NCI-H69 (cell line): Measurements from ENCODE around the gene BANF2.
"Not testable (repeated sequence)": the region's sequence is repeated elsewhere in the genome, so short reads cannot be mapped to it uniquely, and the experiment has no call there.

ENCODE experiments used
- DNase-seq: peaks from one replicate; lab custom pipeline; 2025; lab: John Stamatoyannopoulos, UW

Gene BANF2

DNA sequence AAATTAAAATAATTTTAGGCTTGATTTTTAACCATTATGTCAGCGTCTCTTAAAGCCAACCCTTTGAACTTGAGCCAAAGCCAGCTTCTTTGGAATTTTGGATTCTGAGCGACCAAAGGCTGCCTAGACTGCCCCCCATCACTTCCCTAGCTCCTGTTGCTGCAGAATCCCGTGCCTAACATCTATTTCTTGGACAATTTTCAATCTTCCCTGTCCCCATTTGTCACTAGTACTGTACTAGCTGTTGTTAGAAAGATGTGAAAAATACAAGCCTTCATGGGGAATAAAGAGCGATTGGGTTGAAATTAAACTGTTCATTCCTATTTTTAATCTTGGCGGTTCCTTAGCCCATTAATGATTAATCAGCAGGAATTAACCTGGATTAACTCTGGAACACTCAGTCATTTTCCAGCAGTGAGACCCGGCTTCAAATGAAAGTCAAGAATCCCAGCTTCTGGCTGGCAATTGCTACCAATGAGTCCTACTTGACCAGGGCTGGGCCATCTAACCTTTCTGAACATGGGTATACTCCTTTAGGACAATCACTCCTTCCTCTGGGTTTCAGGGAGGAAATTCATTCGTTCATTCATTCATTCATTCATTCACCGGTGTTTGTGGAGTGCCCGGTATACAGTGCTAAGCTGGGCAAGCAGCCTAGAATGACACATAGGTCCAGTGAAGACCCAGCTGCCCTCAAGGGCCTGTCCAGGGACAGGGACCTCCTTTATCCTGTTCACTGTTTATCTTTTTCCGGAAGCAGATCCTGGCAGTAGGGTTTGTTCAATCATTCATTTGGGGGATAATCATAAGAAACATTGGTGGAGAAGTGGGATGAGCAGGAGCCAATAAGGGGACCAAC, 16.3 kb upstream of the BANF2 start:
- DNase-seq, result no peak

DNA sequence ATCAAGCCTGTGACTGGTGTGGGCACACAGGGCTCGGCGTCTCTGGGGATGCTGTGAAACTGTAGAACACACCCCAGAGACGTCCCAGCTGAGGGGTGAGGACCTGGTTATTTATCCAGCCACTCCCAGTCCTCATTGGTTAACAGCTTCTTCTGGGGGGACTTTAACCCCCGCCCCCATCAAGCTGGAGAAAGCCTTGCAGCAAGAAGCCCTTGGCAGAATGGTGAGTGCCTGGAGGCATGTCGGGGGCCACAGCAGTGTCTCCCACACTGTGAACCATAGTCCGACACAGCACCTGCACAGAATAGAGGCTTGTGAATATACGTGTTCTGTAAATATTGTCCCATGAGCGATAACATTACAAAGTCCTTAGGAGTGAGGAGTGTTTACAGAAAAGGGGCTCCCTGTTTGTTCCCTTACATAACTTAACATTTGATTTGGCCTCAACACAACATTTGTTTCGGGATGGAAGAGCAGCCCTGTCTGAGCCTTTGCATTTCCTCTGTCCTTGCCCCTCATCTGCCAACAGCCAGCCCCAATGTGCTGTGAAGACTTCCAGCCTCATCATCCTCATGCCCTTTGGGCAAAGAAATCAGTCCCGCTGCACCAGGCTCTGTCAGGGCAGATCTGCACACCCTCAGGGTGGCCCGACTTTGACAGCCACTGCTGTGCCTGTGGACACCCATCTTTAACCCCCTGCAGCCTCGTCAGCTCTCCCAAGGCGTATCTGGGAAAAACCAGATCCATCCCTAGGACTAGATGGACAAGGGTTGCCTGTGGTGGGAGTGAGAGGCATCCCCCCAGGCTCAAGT, 15.5 kb upstream of the BANF2 start:
- DNase-seq, result no peak

DNA sequence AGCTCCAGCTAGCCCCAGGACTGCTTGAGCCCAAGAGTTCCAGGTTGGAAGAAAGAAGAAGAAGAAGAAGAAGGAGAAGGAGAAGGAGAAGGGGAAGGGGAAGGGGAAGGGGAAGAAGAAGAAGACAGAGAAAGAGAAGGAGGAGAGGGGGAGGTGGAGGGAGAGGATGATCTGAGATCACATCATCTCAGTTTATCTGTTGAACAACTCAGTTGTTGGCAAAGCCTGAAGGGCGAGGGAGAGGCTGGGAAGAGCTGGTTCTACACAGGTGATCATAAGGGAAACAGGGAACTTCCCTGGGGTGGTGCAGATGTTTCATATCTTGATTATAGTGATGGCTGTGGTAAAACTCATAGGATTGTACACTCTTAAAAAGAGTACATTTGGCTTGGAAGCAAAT, 14.6 kb upstream of the BANF2 start:
- no peak for DNase-seq

DNA sequence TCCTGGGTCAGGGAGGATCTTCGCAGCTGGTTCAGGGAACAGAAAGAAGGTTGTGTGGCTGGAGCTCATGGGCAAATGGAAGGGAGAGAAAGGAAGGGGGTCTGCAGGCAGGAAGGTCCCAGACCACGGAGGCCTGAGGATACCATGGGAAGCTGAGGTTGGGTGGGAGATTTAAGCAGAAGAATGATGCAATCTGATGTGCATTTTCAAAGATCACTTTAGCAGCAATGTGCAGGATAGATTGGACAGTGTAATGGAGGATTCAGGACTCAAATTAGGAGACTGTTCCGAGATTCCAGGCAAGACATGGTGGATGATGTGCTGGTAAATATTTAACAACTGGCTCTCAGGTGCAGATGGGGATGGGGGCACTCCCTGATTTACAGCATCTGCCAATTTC, 12.0 kb upstream of the BANF2 start:
- no peak for DNase-seq

DNA sequence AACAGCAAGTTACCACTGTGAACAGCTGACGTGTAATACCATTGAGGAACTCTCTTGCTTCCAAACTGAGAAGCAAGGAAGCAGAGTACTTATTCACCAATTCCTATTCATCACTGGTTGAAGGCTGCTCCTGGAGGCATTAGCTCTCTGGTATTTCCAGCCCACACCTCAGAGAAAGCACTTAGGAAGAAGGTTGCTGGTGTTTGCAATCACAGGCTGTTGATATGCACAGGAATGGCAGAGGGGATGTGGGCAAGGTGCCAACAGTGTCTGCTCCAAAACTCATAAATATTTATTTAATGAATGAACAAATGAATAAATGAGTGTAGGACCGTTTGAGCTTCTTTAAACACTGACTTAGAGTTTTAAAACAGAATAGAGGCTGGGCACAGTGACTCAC, 10.8 kb upstream of the BANF2 start:
- DNase-seq, result peak; percentile 11

DNA sequence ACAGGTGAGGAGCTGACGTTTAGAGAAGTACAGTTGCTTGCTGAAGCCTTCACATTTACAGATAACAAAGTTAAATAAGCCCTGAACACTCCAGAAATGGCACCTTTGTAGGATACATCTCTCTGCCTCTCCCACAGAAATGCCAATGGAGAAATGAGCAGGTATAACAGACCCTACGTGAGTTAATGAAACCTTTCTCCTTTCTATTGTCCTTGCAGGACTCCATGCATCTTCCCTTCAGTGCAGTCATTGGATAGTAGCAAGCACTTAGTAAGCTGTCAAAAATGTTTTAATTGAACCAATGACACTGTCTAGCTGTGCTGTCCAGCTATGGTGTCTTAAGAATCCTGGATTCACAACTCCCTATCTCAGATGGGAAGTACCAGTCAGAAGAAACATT, 9.6 kb upstream of the BANF2 start:
- no peak for DNase-seq

DNA sequence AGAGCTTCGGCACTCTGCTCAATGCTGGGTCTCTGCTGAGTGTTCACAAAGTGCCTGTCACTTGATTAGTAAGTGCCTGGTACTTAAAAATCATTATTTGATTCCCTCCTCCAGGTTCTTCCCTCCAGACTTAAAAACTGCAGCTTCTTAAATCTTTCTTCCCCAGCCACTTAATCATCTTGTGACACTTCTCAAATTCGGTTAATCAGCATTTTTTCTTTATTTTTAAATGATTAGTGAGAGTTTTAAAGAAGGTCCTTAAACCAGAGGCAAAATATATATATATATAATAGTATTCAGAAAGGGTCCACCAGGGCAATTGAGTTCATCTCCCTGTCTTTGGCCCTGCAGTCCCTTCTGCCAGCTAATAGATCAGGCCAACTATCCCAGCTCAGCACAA, 8.0 kb upstream of the BANF2 start:
- no peak for DNase-seq

DNA sequence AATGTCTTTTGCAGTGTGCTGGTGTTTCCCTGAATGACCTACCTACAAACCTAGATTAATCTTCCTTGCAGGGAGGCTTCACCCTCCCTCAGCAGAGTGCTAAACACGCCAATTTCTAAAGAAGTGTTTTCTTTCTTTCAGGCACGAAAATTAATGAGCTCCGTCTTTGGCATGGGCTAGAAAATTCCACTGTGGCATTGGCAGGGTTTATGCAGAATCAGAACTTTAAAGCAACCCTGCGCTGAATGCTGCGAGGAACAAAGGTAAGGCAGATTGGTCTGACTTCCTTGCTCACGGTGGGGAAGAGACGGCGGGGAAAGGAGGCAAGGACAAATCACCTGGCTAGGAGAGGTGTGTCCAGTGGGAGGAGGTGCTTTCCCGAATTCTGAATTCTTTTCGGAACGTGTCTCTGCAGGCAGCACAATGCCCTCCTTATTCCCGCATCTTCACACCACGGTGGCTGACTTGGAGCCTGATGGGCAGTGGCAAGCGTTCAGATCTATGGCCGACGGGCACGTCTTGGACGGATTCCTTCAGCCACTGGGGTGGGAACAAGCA, 6.2 kb upstream of the BANF2 start:
- DNase-seq, result peak; percentile 34

DNA sequence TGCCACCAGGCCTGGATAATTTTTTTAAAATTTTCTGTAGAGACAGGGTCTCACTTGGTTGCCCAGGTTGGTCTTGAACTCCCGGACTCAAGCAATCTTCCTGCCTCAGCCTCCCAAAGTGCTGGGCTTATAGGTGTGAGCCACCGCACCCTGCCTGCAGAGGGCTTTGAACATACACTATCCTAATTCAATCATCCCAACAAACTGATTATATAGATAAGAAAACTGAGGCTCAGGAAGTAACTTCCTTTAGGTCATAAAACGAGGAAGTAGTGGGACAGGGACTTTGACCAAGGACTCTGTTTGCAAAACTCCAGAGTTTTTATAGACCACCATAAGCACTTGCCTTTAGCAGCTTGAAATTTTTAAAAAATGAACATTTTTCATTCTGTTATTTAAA, 5.0 kb upstream of the BANF2 start:
- DNase-seq, result no peak

DNA sequence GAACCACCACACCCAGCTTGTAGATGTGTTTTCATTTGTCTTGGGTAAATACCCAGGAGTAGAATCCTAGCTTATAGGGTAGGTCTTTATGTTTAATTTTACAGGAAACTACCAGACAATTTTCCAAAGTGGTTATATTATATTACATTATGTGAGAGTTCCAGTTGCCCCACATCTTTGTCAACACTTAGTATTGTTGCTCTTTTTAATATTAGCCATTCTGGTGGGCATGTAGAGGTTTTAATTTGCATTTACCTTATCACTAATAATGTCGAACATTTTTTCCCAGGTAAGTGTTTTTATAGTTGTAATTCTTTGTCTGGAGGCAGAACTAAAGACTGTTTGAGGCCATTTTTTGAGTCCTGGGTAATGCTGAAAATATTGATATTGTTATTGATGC, 3.5 kb upstream of the BANF2 start:
- no peak for DNase-seq

DNA sequence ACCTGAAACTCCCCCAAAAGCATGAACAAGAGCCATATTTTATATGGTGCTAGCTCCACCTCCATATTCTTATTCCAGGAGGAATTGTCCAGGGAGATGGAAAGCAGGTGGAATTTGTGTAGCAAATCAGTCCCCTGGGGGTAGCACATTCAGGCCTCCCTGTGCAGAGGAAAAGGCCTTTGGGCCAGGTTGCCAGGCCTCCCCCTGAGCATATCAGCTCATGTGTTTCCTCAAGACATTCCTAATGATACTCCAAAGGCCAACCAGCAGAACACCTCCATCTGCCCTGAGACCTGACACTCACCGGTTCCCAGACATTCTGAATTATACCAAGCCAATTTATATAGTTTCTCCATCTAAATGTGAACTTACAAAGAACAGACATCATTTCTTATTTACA, 2.6 kb upstream of the BANF2 start:
- DNase-seq, result no peak

DNA sequence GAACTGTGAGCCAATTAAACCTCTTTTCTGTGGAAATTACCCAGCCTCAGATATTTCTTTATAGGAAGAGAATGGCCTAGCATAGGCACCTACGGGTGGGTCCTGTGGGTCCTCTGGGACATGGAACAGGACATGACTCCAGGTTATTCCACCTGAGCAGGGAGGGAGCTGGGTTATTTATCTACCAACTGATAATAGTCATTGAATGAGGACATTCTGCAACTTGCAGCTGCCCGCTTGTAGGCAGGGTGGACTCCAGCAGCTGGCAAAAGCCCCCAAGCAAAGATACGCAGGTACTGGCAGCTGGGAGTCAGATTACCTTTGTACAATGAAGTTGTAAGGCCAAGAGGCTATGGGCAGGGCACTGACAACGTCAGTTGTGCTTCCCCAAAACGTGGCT, 1.4 kb upstream of the BANF2 start:
- DNase-seq, result peak; percentile 25

DNA sequence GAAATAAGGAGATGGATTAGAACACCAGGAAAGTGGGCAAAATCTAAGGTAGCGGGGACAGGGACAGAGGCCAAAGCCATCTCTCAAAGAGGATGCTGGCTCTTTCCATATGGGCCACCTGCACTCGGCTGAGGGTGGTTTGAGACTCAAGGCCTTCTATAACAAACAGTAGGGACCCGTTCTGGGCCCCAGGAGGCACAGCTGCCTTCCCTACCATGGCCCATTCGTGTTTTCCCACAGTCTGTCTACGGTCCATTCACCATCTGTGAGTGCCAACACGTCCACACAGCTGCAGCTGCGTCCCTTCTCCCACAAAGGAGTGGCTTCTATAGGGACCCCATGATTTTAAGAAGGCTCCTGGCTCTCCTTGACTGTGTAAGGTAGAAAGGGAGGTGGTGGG, 871 bp downstream of the BANF2 start:
- DNase-seq, result no peak

DNA sequence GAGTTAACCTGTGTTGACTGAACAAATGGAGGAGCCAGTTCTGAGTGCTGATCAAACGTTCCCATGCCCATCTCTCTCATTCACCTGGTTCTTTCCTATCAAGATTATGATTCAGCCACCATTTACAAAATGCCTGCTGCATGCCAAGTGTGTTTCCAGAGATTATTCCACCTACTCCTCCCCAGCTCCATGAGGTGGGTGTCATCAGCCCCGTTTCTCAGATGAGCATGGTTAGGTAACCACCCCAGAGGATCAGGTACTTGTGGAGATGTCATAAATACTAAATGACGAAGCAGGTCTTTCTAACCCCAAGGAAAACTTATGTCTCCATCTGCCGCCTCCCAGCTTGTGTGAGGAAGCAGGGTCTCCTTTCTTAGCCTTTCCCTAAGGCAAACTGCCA, 2.1 kb downstream of the BANF2 start:
- DNase-seq, result no peak

DNA sequence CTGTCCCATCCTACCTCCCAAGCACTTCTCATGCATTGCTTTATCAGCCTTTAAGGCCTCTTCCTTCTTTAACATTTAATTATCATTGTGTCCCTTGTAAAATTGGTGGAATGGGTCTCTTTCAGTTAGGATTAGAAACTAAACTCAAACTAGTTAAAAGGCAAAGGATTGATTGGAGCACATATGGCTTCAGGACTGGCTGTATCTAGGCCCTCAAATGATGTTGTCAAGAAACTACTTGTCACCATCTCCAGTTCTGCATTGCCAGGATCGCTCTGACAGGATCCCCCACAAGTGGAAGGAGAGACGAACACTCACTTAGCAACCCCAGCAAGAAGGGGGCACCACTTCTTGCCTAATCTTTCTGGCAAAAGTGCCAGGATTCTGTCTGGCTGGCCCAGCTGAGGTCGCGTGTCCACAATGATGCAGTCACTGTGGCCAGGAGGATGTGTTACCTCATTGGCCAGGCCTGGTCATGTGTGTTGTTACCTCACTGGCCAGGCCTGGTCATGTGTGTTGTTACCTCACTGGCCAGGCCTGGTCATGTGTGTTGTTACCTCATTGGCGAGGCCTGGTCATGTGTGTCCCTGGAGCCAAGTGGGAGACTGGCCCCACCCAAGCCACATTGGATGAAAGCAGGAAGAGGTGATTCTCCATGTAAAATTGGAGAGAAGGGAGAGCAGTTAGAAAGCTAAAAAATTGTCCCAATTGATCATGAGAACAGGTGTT, 5.0 kb downstream of the BANF2 start:
- no peak for DNase-seq

DNA sequence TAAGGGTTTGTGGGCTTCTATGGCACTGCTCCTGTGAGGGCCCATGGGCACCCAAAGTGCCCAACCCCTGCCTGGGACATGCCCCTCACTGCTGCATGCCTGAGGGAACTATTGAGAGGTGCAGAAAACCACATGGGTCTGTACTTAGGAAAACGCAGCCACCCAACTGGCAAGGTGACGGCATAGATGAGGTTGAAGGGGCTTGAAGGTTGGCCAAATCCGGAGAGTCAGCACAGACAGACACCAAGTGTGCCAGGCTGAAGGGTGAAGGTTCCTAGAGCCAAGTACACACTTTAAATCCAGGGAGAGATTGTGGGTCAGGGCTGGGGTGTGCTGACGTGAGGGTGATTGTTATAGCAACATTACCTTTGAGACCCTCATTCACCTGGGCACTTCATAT, 6.2 kb downstream of the BANF2 start:
- DNase-seq, result no peak

DNA sequence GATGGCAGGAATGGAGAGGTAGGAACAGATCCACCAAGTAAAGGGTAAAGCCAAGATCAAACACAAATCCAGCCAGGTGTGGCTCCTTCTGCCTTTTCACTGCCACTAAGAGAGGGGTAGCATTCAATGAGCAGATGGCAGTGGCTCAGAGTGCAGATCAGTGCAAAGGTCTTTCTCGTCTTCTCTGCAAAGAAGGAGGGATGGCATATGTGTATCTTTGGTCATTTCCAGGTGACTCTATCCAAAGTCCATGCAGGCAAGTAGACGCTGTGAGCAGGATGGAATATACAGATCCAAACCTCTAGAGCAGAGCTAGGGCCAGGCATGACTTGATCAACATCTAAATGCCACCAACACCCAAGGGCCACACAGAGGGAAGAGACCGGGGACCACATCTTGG, 6.9 kb downstream of the BANF2 start:
- no peak for DNase-seq

DNA sequence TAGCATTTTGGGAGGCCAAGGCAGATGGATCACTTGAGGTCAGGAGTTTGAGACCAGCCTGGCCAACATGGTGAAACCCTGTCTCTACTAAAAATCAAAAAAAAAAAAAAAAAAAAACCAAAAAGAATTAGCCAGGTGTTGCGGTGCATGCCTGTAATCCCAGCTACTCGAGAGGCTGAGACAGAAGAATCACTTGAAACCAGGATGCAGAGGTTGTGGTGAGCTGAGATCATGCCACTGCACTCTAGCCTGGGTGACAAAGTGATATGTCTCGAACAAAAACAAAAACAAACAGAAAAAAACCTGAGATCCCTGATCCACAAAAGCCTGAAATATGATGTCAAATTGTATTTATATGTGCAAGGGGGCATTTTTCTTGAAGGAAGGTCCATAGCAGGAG, 8.2 kb downstream of the BANF2 start:
- not testable (repeated sequence) for DNase-seq

DNA sequence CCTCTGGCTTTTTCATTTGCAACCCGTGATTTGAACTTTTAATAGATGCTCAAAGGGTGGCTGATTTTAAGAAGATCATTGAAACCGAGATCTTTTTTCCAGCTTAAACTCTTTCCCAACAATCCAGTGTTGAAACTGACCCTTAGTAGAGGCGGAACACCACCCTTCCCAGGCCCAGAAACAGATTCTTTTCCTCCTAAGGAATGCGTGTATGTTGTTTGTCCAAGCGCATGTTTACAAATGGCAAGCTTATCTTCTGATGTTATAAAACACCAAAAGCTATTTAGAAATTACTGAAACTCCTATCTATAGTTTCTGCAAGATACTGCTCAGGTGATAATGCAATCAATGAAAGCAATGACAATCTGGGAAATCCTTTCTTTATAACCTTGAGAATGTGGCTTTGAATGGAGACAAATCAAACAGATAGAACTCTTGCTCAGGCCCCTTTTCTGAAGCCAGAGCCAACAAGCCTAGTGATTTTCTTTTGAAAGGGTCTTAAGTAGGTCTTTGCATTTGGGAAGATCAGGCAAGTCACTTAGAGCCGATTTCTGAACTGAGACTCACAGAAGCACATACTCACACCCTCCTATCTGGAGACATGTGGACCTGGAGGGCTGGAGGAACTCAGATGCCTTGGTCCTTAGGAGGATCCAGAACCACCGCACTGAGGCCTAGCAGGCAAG, 9.1 kb downstream of the BANF2 start:
- DNase-seq, result no peak

DNA sequence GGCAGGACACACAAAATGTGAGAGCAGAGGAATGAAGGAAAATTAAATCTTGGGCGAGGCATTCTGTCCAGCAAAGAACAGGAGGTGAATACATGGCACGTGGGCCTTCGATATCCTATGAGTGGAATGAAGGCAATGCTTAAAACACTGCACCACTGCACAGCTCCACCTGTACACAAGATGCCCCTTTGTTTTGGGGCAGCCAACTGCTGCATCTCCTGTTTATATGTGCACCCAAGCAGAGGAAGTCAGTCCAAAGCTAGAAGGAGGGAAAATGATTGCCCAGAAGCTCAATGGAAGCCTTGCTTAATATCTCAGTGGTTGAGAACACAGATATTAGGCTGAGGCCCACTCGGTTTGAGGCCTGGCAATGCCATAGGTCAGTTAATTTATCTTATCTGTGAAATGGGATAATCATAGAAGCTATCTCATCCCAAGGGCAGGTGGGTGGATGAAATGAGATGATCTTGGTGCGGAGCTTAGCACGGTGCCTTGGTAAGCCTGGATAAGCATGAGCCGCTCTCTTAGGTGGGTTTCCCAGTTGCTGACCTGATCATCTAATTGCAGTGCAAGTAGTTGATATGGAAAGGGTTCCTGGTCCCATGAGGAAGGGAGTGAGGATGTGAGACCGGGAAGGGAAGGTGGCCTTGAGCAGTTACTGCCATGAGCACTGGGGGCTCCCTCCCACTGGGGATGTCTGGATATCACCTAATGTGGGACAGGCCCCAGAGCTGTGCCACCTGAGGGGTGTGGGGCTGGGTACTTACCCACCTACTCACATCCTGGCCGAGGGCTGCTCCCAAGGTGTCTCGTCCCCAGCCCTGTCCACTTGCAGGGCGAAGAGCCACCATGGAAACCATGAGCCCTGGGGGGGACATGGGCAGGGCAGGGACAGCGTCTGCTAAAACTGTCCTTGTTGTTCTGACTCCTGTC, 9.9 kb downstream of the BANF2 start:
- no peak for DNase-seq
